ENCODE measurements around the gene SMG6.
A peak's percentile ranks its signal among the peaks of the same experiment; 100 is the strongest.
"Not testable (repeated sequence)": the region's sequence is repeated elsewhere in the genome, so short reads cannot be mapped to it uniquely, and the experiment has no call there.

SMG6 gene

GRCh38 chr17:2024572-2025219, 278.9 kb downstream of the SMG6 start:
- no peak for DNase-seq

- DNase-seq = peak; percentile 69 to 79 (median 77)
Measured at GRCh38 chr17:2023692-2024571, 279.7 kb downstream of the SMG6 start.

- DNase-seq = peak in 1 of 4 experiments; percentile 14
Measured at GRCh38 chr17:2023256-2023655, 280.3 kb downstream of the SMG6 start.

- no peak for DNase-seq
Measured at GRCh38 chr17:2022647-2023240, 280.8 kb downstream of the SMG6 start.

- no peak for DNase-seq
Measured at GRCh38 chr17:2020721-2021120, 282.9 kb downstream of the SMG6 start.

- DNase-seq = no peak
Measured at GRCh38 chr17:2019723-2020122, 283.9 kb downstream of the SMG6 start.

- no peak for DNase-seq
Measured at GRCh38 chr17:2018716-2019510, 284.7 kb downstream of the SMG6 start.

- no peak for DNase-seq
Measured at GRCh38 chr17:2017274-2017941, 286.2 kb downstream of the SMG6 start.

GRCh38 chr17:2016494-2016893, 287.1 kb downstream of the SMG6 start:
- DNase-seq = no peak

GRCh38 chr17:2015314-2015713, 288.3 kb downstream of the SMG6 start:
- no peak for DNase-seq

- DNase-seq = no peak
Measured at GRCh38 chr17:2013994-2014317, 289.6 kb downstream of the SMG6 start.

- DNase-seq = not testable (repeated sequence)
Measured at GRCh38 chr17:2013220-2013993, 290.2 kb downstream of the SMG6 start.

GRCh38 chr17:2012499-2012898, 291.1 kb downstream of the SMG6 start:
- no peak for DNase-seq

- peak in 1 of 4 experiments; percentile 10 for DNase-seq
Measured at GRCh38 chr17:2011411-2012371, 291.9 kb downstream of the SMG6 start.

Measured in suppressor macrophage (primary cell).